K562 (cell line): ENCODE data around the gene KLHDC10. TPM values are rescaled to one million over a fixed set of nuclear protein-coding genes. Genes with fewer than 3 reads are reported as not detected.

Source experiments
- ATAC-seq: fragments of 200-7000 bp; cut with Tn5 transposase; 3 replicates; pipeline ENCODE4 v1.9.1; 2020; ENCODE audit warnings: moderate library complexity
- BruUV-seq: library from RNA; stranded (reverse); fragments of 400-500 nt; replicated peaks from 2 replicates; lab custom pipeline; 2021; lab: Mats Ljungman, UMichigan
- CTCF ChIA-PET: fragments of 300-600 bp; formaldehyde crosslinking; extraction: SDS; loops from one replicate; lab custom pipeline; 2021; ENCODE audit warnings: low intra/inter-chr PET ratio; lab: Yijun Ruan, JAX
- POLR2A ChIA-PET: fragments of 300-600, 350-650 bp; sonication (Branson Sonifier 250); formaldehyde crosslinking; extraction: SDS; loops from one replicate; lab custom pipeline; 2021; ENCODE audit warnings: antibody characterized with exemption, inconsistent platforms; lab: Yijun Ruan, JAX
- DNase-seq, 4 experiments: peaks; one replicate each; pipeline versions ENCODE4 v3.0.0 to v3.0.0-alpha.2; 2011 to 2018; ENCODE audit warnings: low spot score in 3 of 4, mixed read lengths in 3 of 4; ENCODE audit errors: extremely low read depth in 1 of 4
- FAIRE-seq: peaks from 2 replicates; lab custom pipeline; 2011; peaks lifted over from hg19 to GRCh38; lab: Jason Lieb, UNC
- H2AFZ ChIP-seq: 2 replicates; pipeline ENCODE4 v1.6.0; 2011; ENCODE audit warnings: low read depth, low read length, control low read depth, inconsistent platforms
- H3K27ac ChIP-seq: fragments of 200-600 bp; 3 replicates; pipeline ENCODE4 v1.8.0; 2011; ENCODE audit warnings: low read depth, mild to moderate bottlenecking, control low read depth, inconsistent platforms, low read length, moderate library complexity, mixed read lengths; ENCODE audit errors: extremely low read depth
- H3K27me3 ChIP-seq, 2 experiments: fragments of 300-600 bp in 1 of 2; 2 replicates in 1 of 2; 3 replicates in 1 of 2; pipeline versions ENCODE4 v1.6.0 to v1.8.0; 2011; ENCODE audit warnings: inconsistent platforms in 2 of 2, low read length in 2 of 2, mild to moderate bottlenecking in 1 of 2, mixed read lengths in 1 of 2, moderate library complexity in 1 of 2; ENCODE audit not compliant: control insufficient read depth in 2 of 2, insufficient read depth in 2 of 2
- H3K36me3 ChIP-seq: fragments of 300-600 bp; 3 replicates; pipeline ENCODE4 v1.8.0; 2011; ENCODE audit warnings: mild to moderate bottlenecking, low read length, inconsistent platforms; ENCODE audit not compliant: control insufficient read depth, insufficient read depth
- H3K4me1 ChIP-seq, 2 experiments: fragments of 200-600 bp in 1 of 2; replicated peaks in 1 of 2; 2 replicates in 1 of 2; 3 replicates in 1 of 2; pipeline versions ENCODE4 v1.5.1 to v1.8.0; 2011; ENCODE audit warnings: inconsistent platforms in 2 of 2, low read length in 2 of 2, mild to moderate bottlenecking in 1 of 2, mixed read lengths in 1 of 2, moderate library complexity in 1 of 2; ENCODE audit not compliant: control insufficient read depth in 2 of 2, insufficient read depth in 2 of 2
- H3K4me2 ChIP-seq: 2 replicates; pipeline ENCODE4 v1.6.1; 2011; ENCODE audit warnings: low read length, control low read depth, inconsistent platforms, mixed read lengths; ENCODE audit not compliant: insufficient read depth
- H3K4me3 ChIP-seq: fragments of 200-600 bp; sonication (generic), shearing (Covaris generic); 2 replicates; pipeline ENCODE4 v1.5.1; 2016; ENCODE audit warnings: control low read depth, inconsistent platforms
- H3K79me2 ChIP-seq: fragments of 200-600 bp; 3 replicates; pipeline ENCODE4 v1.8.0; 2011; ENCODE audit warnings: low read length, inconsistent platforms; ENCODE audit not compliant: control insufficient read depth, insufficient read depth
- H3K9ac ChIP-seq, 2 experiments: 2 replicates each; pipeline versions ENCODE4 v1.6.0 to v1.6.1; 2011; ENCODE audit warnings: low read depth in 2 of 2, low read length in 2 of 2, control low read depth in 1 of 2, inconsistent platforms in 1 of 2, mild to moderate bottlenecking in 1 of 2, mixed read lengths in 1 of 2; ENCODE audit not compliant: insufficient read depth in 1 of 2
- H3K9me1 ChIP-seq: one replicate; pipeline ENCODE4 v1.6.0; 2011; ENCODE audit warnings: inconsistent platforms, mild to moderate bottlenecking, low read length, moderate library complexity; ENCODE audit not compliant: control insufficient read depth, insufficient read depth
- H3K9me3 ChIP-seq: replicated peaks from 2 replicates; pipeline ENCODE4 v1.5.1; 2011; ENCODE audit warnings: low read depth, low read length, inconsistent platforms; ENCODE audit not compliant: control insufficient read depth, insufficient read depth
- H4K20me1 ChIP-seq: replicated peaks from 2 replicates; pipeline ENCODE4 v1.6.1; 2011; ENCODE audit warnings: low read length, inconsistent platforms, mixed read lengths; ENCODE audit not compliant: control insufficient read depth, insufficient read depth
- CTCF ChIP-seq, 3 experiments: IDR thresholded peaks in 2 of 3; conservative IDR thresholded peaks in 1 of 3; 2 replicates each; pipeline ENCODE4 v1.5.1; 2011 to 2012; ENCODE audit warnings: low read length in 3 of 3, mild to moderate bottlenecking in 3 of 3, control low read depth in 2 of 3, improper control_type of control experiment in 1 of 3, inconsistent platforms in 1 of 3, low read depth in 1 of 3, mixed read lengths in 1 of 3, moderate library complexity in 1 of 3; ENCODE audit not compliant: insufficient read depth in 2 of 3
- RAD21 ChIP-seq, 2 experiments: fragments of 250-450 bp in 1 of 2; fragments of 450-650 bp in 1 of 2; sonication (Bioruptor Pico) in 1 of 2; formaldehyde crosslinking in 1 of 2; IDR thresholded peaks in 1 of 2; conservative IDR thresholded peaks in 1 of 2; 2 replicates each; pipeline versions ENCODE4 v1.4.0 to v1.8.0; 2020 to 2022; ENCODE audit warnings: mild to moderate bottlenecking in 2 of 2, moderate library complexity in 1 of 2
- REST ChIP-seq, 2 experiments: fragments of 450-650 bp; formaldehyde crosslinking in 1 of 2; IDR thresholded peaks; 2 replicates each; pipeline versions ENCODE4 v1.4.0 to v1.6.1; 2014 to 2020; ENCODE audit warnings: mild to moderate bottlenecking in 2 of 2, borderline replicate concordance in 1 of 2, low read depth in 1 of 2
- ZNF695 ChIP-seq: fragments of 450-650 bp; formaldehyde crosslinking; IDR thresholded peaks from 2 replicates; pipeline ENCODE4 v1.4.0; 2020; ENCODE audit warnings: mild to moderate bottlenecking, moderate library complexity
- WGBS: fragments of 100-300 bp; shearing (Covaris generic); methylation state at CpG from one replicate; pipeline ENCODE4 v1.1.6; 2016; ENCODE audit warnings: low coverage, mixed read lengths; ENCODE audit not compliant: insufficient coverage; ENCODE audit errors: missing lambda C conversion rate; 5-methylcytosine and 5-hydroxymethylcytosine counted together
- in situ Hi-C: fragments of 300-500 bp; cut with MboI; formaldehyde crosslinking; loops from 4 replicates; pipeline ENCODE4 v1.15.0; 2018; ENCODE audit warnings: inconsistent platforms, mixed read lengths
- intact Hi-C: fragments of 100-400 bp; cut with micrococcal nuclease; formaldehyde crosslinking; loops from 2 replicates; pipeline ENCODE4 v1.14.2; 2022
- polyA plus RNA-seq, 8 experiments: library from polyadenylated mRNA; depleted of rRNA in 4 of 8; stranded (reverse) in 5 of 8; unstranded in 3 of 8; fragments of >200 nt; fragmentation: Nextera tagmentation in 2 of 8; fragmentation: Illumina TruSeq in 1 of 8; extraction: Ambion mirVana in 2 of 8; extraction: Trizol in 1 of 8; gene quantifications; 2 replicates each; pipeline versions ENCODE4 v1.2.1 to v1.2.3, GENCODE V29; 2011 to 2014; ENCODE audit warnings: inconsistent platforms in 1 of 8, missing spikeins in 1 of 8
- total RNA-seq, 7 experiments: library from RNA; depleted of rRNA in 6 of 7; stranded (reverse); fragments of >200 nt in 6 of 7; fragmentation: Illumina TruSeq in 2 of 7; extraction: Trizol in 2 of 7; gene quantifications; 2 replicates each; pipeline versions ENCODE4 v1.2.1 to v1.2.3, GENCODE V29; 2011 to 2021; ENCODE audit warnings: low replicate concordance in 1 of 7

Gene KLHDC10
- total and polyA plus RNA-seq, 9 of the 15 experiments (the other 6 are each of a cell fraction or from before 2014, with no cell fraction given): 9.8 to 80.5 (median 31.4) TPM

- in situ Hi-C loops (no loop called here), intact Hi-C loops (no loop called here)
- ATAC-seq (peak; percentile 45), DNase-seq (no peak), FAIRE-seq (no peak)
- peaks cover 19% of the 10 kb centered on the region for H3K9me3 ChIP-seq
- peak overlapping the region in 1 of 2 experiments; percentile 77; a peak in 2 of 4 replicates for H3K9ac ChIP-seq
- POLR2A ChIA-PET: interaction anchor here (1.2 to 1.4 kb wide), 2 partner anchors 12 to 27 kb away, joined by 3 to 4 read pairs; no protein-coding TSS in a partner anchor
- H3K79me2 ChIP-seq: no peaks in the 10 kb centered on the region
- no peaks in the 10 kb centered on the region for H3K9me1 ChIP-seq
- H3K4me2 ChIP-seq: no peak overlapping the region
- peaks cover 0 to 45% of the 10 kb centered on the region in 2 experiments; a peak in 3 of 5 replicates for H3K4me1 ChIP-seq
- H3K27me3 ChIP-seq: no peaks in the 10 kb centered on the region; a peak in 1 of 5 replicates
- 0 out of 2 replicates have a peak overlapping the region, but pooled peaks have one; percentile 17 for H2AFZ ChIP-seq
- TF ChIP-seq REST (IDR thresholded peaks at IDR 0.05; ENCODE audit: borderline replicate concordance) (peak; percentile 41; the same call in 1 of the 2 replicates), REST (CRISPR knock-in tag; IDR thresholded peaks at IDR 0.05; ENCODE audit: low read depth) (no peak), CTCF (IDR thresholded peaks at IDR 0.05 in 2 of 3, conservative IDR thresholded peaks at IDR 0.05 in 1 of 3; ENCODE audit: insufficient read depth in 2 of 3, low read depth in 1 of 3, low read length in 3 of 3) (0 out of 6 replicates have a peak, but pooled peaks of 1 of the 3 experiments have one; percentile 17), ZNF695 (CRISPR knock-in tag) (no peak), RAD21 (CRISPR knock-in tag; conservative IDR thresholded peaks at IDR 0.05 in 1 of 2, IDR thresholded peaks at IDR 0.05 in 1 of 2) (peak in 1 of 2 experiments; percentile 45; a peak in 2 of 4 replicates)
- peak overlapping the region; percentile 28; the same call in 1 of the 3 replicates for H3K27ac ChIP-seq
- 85% methylated on average over 4 of the region's 6 CpGs for WGBS
- CTCF ChIA-PET: interaction anchor here (1.2 kb wide), 1 partner anchor 82 kb away, joined by 3 read pairs; no protein-coding TSS in a partner anchor
- H4K20me1 ChIP-seq: no peaks in the 10 kb centered on the region
- H3K36me3 ChIP-seq: peaks cover 10% of the 10 kb centered on the region; the same call in 2 of the 3 replicates
- BruUV-seq: no TSS peak
- no peak overlapping the region for H3K4me3 ChIP-seq
Observed at GRCh38 chr7:130154131-130154500, 83.8 kb downstream of the KLHDC10 start.
